GM21576 (cell line): ENCODE results near the gene MRPS12.

Experiments
- ATAC-seq: cut with Tn5 transposase; IDR thresholded peaks from one replicate; pipeline ENCODE4 v1.9.1; 2021; ENCODE audit warnings: mild to moderate bottlenecking, moderate library complexity; ENCODE audit not compliant: unreplicated experiment

MRPS12 gene

GRCh38 chr19:38910488-38910887 lies 20.3 kb upstream of the MRPS12 start:
- no peak for ATAC-seq

- ATAC-seq = no peak
These were observed 19.2 kb upstream of the MRPS12 start for GRCh38 chr19:38911388-38912001.

- no peak for ATAC-seq
These were observed 17.9 kb upstream of the MRPS12 start for GRCh38 chr19:38912600-38913514.

- no peak for ATAC-seq
These were observed 16.8 kb upstream of the MRPS12 start for GRCh38 chr19:38913958-38914357.

- no peak for ATAC-seq
These were observed 15.1 kb upstream of the MRPS12 start for GRCh38 chr19:38915329-38916321.

- ATAC-seq = no peak
These were observed 13.2 kb upstream of the MRPS12 start for GRCh38 chr19:38917516-38917915.

GRCh38 chr19:38917921-38918491 lies 12.7 kb upstream of the MRPS12 start:
- ATAC-seq = no peak

- ATAC-seq = no peak
These were observed 12.2 kb upstream of the MRPS12 start for GRCh38 chr19:38918526-38918925.

- no peak for ATAC-seq
These were observed 10.7 kb upstream of the MRPS12 start for GRCh38 chr19:38919837-38920601.

- ATAC-seq = no peak
These were observed 9.9 kb upstream of the MRPS12 start for GRCh38 chr19:38920602-38921419.

GRCh38 chr19:38921420-38922274 lies 9.1 kb upstream of the MRPS12 start:
- ATAC-seq = no peak

GRCh38 chr19:38922482-38922881 lies 8.3 kb upstream of the MRPS12 start:
- no peak for ATAC-seq

- ATAC-seq = no peak
These were observed 6.4 kb upstream of the MRPS12 start for GRCh38 chr19:38924388-38924787.

- ATAC-seq = no peak
These were observed 2.2 kb upstream of the MRPS12 start for GRCh38 chr19:38928391-38929001.

- ATAC-seq = peak; percentile 60
These were observed 592 bp upstream of the MRPS12 start, which contains the start of gene SARS2 for GRCh38 chr19:38929929-38930775. Gene SARS2 (minus strand): TSS chr19:38930763. CDS start chr19:38930736, 27 bp downstream.

- no peak for ATAC-seq
These were observed 713 bp downstream of the MRPS12 start for GRCh38 chr19:38931521-38931793.
